BE2C (cell line): ENCODE data around the gene COP1.

Experiments used
- DNase-seq: peaks from one replicate; pipeline ENCODE4 v3.0.0-alpha.2; 2020
- H3K27me3 ChIP-seq: fragments of 250-450 bp; sonication (Bioruptor Pico); 2 replicates; pipeline ENCODE4 v1.5.1; 2020; ENCODE audit warnings: mild to moderate bottlenecking
- H3K36me3 ChIP-seq: fragments of 250-450 bp; sonication (Bioruptor Pico); 2 replicates; pipeline ENCODE4 v1.5.1; 2020; ENCODE audit warnings: mild to moderate bottlenecking
- H3K4me1 ChIP-seq: fragments of 250-450 bp; sonication (Bioruptor Pico); 2 replicates; pipeline ENCODE4 v1.5.1; 2020
- H3K4me3 ChIP-seq: 2 replicates; pipeline ENCODE4 v1.5.1; 2011; ENCODE audit warnings: low read depth, low read length
- H3K9me3 ChIP-seq: fragments of 250-450 bp; sonication (Bioruptor Pico); 2 replicates; pipeline ENCODE4 v1.5.1; 2020
- CTCF ChIP-seq: IDR thresholded peaks from 2 replicates; pipeline ENCODE4 v1.5.1; 2012; ENCODE audit warnings: mild to moderate bottlenecking, low read depth, low read length

COP1 gene

GRCh38 chr1:175922254-175922881, 284.7 kb downstream of the COP1 start:
- no peak for TF ChIP-seq CTCF
- no peak for DNase-seq
- Histone ChIP-seq H3K36me3 (no peaks in the 10 kb centered on the region), H3K9me3 (no peaks in the 10 kb centered on the region), H3K27me3 (no peaks in the 10 kb centered on the region), H3K4me3 (no peak overlapping the region), H3K4me1 (no peaks in the 10 kb centered on the region)

- Histone ChIP-seq H3K4me3 (no peak overlapping the region), H3K4me1 (no peaks in the 10 kb centered on the region), H3K27me3 (no peaks in the 10 kb centered on the region), H3K9me3 (no peaks in the 10 kb centered on the region), H3K36me3 (no peaks in the 10 kb centered on the region)
- no peak for TF ChIP-seq CTCF
- DNase-seq = no peak
These were observed 286.7 kb downstream of the COP1 start for GRCh38 chr1:175920381-175920780.

GRCh38 chr1:175919001-175919400, 288.1 kb downstream of the COP1 start:
- no peaks in the 10 kb centered on the region for H3K27me3 ChIP-seq
- H3K36me3 ChIP-seq = no peaks in the 10 kb centered on the region
- no peaks in the 10 kb centered on the region for H3K9me3 ChIP-seq
- TF ChIP-seq CTCF = no peak
- H3K4me1 ChIP-seq = no peaks in the 10 kb centered on the region
- H3K4me3 ChIP-seq = no peak overlapping the region
- no peak for DNase-seq

- H3K9me3 ChIP-seq = no peaks in the 10 kb centered on the region
- no peak for TF ChIP-seq CTCF
- H3K4me3 ChIP-seq = no peak overlapping the region
- no peaks in the 10 kb centered on the region for H3K36me3 ChIP-seq
- H3K4me1 ChIP-seq = no peaks in the 10 kb centered on the region
- no peak for DNase-seq
- no peaks in the 10 kb centered on the region for H3K27me3 ChIP-seq
These were observed 288.7 kb downstream of the COP1 start for GRCh38 chr1:175918364-175918801.

DNA sequence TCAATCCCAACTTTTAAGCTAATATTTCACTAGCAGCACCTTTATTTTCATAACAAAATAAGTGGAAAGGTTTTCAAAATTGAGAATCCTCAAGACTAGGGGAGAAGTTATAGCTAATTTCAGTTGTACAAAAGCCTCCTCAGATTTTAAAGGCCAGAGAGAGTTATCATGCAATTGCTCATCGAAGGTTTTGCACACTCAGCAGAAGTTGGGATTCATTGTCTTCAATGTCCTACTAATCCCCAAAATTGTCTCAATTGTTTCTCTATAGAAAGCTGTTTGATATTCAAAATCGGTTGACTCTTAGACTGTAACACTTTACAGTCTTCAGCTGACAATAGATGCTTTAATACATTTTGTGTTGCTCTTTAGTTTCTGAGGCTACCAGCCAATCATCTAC, 293.0 kb downstream of the COP1 start:
- Histone ChIP-seq H3K27me3 (no peaks in the 10 kb centered on the region), H3K9me3 (no peaks in the 10 kb centered on the region), H3K4me1 (no peaks in the 10 kb centered on the region), H3K4me3 (no peak overlapping the region), H3K36me3 (no peaks in the 10 kb centered on the region)
- no peak for DNase-seq
- no peak for TF ChIP-seq CTCF

- Histone ChIP-seq H3K4me1 (no peaks in the 10 kb centered on the region), H3K9me3 (no peaks in the 10 kb centered on the region), H3K36me3 (no peaks in the 10 kb centered on the region), H3K4me3 (no peak overlapping the region), H3K27me3 (no peaks in the 10 kb centered on the region)
- TF ChIP-seq CTCF = no peak
- DNase-seq = no peak
These were observed 295.9 kb downstream of the COP1 start for GRCh38 chr1:175911138-175911537.
